Effector CD8-positive, alpha-beta T cell (primary cell): Measurements from ENCODE around the gene EVA1B.

Experiments
- DNase-seq: peaks from one replicate; lab custom pipeline; 2025; lab: John Stamatoyannopoulos, UW
- total RNA-seq, 4 experiments: gene quantifications; one replicate each; lab custom pipeline; 2026; lab: John Stamatoyannopoulos, UW

The EVA1B gene, protein sequence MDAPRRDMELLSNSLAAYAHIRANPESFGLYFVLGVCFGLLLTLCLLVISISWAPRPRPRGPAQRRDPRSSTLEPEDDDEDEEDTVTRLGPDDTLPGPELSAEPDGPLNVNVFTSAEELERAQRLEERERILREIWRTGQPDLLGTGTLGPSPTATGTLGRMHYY
- 2.4 to 3.8 (median 3.4) reads per million in 4 experiments for total RNA-seq

DNA sequence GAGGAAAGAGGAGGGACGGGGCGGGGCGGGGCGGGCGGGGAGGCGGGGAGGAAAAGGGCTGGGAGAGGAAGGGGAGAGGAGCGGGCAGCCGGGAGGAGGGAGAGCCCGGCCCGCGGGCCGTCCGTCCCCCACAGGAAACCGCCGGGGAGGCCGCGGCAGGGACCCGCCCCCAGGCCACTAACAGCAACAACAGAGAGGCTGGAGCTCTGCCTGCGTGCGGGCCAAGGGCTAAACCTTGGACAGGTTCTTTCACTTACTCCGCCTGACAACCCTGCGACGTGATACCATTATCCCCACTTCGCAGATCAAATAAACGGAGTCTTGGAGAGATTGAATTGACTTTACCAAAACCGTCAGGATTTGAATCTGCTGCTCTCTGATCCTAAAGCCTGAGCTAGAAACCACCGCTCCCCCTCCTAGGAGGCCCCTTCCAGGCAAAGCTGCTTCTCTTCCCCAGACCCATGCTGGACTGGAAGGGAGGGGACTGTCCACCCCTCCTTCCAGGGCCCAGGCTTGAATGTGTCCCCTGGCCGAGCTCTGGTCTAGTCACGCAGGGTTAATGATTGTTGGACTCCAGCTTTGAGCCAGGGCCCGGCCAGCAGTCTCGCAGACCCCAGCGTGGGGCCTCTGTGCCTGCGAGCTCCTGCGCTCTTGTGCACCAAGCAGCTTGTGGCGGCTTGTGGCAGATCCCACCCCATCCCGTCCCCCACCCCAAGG is at the start of gene EVA1B:
EVA1B (minus strand) TSS at position 10 of the 717 bp plus-strand sequence. CDS start 608 bp downstream, outside the sequence.
- no peak for DNase-seq

DNA sequence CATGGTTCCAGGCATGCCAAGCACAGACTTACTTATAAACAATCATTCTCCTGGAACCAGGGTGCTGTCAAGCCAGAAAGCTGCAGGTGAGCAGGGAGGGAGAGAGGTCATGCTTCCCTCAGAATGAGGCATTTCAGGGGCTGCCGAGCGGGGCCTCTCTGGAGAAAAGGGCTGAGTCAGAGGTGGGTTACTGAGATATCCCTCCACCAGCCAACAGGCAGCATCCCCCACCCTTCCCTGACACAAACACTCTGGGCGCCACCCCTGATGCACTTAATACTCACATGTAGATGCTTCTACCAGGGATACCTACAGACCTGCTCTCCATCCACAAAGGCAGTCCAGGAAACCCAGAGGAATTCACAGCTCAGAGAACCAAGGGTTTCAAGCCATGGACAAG is 49.2 kb upstream of the EVA1B start:
- DNase-seq: no peak

DNA sequence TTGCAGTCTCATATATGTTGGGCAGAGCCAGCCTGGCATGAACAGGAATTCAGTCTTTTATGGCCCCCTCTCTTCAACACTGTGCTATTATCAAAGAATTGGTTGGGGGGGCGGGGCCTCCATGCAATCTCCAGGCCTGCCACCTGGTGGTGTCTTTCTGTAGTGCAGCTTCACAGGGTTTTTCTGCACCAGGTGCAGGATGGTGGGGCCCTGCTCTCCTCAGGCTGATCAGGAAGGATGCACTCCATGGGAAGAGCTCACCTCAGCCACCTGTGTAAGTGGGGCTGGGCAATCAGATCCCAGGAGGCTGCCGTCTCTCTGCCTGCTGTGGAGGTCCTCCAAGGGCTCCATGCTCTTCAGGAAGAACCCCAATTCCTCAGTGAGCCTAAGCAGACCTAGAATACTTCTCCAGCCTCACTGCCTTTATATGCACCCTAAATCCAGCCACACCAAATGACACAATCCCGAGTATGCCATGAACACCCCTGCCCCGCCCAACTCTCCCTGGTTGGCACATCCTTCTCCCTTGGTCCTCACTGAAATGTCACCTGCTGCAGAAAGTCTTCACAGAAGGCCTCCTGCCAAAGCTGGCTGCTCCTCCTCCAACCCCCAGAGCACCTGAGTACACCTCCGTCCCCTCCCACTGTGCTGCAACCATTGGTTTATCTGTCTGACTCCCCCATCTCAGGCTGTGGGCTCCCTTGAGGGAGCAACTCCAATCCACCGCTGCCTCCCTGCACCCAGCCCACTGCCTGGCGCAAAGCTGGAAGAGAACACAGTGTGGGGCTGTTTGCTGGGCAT is 45.8 kb upstream of the EVA1B start:
- DNase-seq: peak; percentile 81

DNA sequence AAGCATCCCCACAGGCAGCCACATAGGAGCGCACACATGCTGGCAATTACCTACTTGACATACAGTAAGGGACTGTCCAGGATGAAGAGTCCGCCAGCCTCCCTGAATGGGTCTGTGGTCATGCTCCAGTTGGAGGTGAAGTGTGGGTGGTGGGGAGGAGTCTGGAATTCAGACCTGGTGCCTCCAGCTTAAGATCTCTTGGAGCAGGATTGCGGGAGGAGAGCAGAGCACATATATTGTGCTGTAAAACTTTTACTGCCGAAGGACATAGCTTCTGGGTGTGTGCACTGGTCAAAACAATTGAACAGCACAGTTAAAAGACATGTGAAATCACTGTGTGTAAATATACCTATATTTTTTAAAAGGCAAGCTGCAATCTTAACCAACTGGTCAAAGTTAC is 44.4 kb upstream of the EVA1B start:
- DNase-seq: no peak

DNA sequence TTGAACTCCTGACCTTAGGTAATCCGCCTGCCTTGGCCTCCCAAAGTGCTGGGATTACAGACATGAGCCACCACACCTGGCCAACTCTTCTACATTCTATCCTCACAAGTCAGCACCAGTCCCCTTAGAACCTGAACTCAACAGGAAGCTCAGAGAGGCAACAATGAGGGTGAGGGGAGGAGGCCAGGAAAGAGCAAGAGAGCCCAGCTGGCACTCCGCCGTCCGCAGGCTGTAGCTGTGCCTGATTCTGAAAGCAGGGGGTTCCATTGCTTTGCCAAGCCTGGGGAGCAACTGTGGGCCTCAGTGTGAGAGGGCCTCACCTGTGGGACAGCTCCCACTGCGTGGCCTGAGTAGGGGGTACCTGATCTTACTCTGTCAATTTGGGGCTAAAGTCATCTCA is 43.6 kb upstream of the EVA1B start:
- no peak for DNase-seq

DNA sequence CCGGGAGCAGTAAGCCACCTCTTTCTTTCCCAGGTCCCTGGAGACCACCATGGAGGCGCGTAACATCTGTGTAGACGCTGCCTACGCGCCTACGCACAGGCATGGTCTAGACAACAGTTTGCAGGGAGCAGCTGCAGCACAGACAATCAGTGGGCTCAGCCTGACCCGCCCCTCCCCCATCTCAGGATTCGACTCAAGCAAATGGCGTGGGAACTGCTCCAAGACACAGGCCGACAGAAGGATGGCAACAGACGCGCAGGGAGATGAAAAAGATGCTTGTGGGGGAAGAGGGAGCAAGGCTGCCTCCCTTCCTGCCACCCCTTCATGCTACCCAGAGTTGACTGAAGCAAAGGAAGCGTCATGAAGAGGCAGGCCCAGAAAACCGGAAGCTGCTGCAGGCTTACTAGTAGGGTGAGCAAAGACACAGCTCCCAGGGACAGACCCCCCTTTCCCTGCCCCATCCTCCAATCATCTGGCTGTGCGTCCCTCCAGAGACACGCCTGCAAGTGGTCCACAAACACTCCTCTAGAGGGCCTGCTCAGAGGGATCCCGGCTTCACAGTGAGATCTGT is 42.7 kb upstream of the EVA1B start:
- peak; percentile 64 for DNase-seq

DNA sequence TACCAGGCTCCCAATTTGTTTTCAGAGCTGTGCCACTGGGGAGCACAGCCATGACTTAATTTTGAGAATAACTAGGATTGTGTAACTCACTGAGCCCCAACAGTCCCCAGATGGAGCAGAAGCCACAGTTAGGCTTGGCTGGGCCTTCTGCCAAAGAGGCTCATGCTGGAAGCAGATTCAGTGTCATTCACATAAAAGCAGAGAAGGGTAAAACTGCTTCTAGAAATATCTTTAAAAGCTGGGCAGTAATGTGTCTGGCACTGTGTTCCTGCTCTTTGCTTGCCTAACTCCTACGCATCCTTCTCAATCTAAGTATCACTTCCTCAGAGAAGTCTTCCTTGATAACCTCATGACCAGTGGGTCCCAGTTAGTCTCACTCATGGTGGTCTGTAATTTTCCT is 41.9 kb upstream of the EVA1B start:
- no peak for DNase-seq

DNA sequence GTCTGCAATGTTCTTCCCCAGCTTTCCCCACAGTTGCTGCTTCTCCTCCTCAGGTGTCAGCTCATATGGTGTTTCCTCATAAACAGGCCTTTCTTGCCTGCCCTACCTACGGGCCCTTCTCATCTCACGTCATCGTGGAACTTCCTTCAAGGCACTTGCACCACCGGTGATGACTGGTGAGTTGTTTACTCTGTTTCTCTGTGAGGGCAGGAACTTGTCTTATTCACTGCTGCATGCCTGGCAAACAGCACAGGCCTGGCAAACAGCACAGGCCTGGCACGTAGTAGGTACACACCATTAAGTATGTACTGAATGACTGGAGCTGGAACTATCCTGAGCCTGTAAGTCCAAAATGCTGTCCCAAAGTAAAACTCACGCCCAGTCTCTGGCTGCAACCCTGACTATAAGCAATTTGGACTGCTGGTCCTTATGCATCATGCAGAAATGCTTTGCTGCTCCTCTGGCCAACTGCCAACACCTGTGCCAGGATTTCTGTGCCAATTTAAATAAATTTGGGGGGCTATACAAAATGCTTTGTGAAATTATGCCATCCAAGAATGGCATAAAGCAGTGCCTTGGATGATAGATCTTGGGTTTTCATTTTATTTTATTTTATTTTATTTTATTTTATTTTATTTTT is 36.6 kb upstream of the EVA1B start:
- no peak for DNase-seq

DNA sequence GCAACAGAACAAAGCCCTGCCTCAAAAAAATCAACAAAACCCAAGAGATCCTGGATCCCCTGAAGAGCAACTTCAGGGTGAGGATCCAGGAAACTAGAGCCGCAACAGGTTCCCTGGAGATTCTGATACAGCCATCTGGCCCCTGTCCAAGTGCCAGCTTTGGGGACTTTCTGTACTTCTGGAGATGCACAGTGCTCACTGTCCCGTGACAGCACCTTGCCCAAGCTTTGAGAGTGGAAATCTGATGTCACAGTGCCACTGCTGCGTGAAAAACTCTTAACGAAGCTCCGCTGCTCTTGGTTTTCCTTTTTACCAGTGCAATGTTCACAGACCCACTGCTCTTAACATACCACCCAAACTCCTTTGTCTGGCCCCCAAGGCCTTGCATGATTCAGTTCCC is 35.9 kb upstream of the EVA1B start:
- no peak for DNase-seq

DNA sequence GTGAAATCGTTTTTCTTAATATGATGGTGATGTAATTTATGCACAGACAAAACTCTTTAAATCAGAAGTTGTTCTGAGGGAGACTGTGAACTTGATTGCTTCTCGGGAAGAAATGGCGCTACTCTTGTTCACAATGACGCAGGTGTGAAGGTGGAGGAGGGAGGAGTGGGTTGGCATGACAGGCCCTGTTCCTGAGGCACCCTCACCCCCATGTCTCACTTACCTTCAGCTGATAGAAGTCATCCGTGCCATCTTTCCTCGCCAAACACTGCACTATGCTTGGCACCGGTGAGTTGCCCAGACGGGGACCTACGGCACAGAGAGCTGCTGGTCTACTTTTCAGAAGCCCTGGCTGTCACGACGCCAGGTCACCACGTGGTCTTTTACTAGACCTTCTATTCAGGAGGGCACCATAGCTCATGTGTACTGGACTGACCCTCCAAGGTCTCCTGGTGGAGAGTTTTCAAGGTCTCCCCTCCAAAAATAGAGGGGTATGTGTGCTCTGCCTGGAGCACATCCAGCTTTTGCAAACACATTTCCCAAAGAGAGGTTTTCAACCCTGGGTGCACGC is 35.2 kb upstream of the EVA1B start:
- no peak for DNase-seq

DNA sequence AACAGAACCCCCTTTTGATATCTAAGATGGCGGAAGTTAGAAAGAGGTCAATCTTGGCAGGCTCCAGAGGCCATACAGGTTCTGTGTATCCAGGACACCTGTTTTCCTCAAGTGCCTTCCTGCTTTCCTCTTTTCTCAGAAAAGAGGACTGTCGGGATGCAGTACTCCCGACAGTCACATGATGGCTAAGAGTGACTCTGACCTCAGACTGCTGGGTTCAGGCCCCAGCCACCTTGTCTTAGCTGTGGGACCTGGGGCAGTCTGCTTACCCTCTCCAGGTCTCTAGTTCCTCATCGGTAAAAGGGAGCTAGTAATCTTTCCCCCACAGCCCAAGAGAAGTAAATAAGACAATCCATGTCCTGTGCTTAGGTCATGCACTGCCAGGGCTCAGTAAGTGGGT is 32.4 kb upstream of the EVA1B start:
- no peak for DNase-seq

DNA sequence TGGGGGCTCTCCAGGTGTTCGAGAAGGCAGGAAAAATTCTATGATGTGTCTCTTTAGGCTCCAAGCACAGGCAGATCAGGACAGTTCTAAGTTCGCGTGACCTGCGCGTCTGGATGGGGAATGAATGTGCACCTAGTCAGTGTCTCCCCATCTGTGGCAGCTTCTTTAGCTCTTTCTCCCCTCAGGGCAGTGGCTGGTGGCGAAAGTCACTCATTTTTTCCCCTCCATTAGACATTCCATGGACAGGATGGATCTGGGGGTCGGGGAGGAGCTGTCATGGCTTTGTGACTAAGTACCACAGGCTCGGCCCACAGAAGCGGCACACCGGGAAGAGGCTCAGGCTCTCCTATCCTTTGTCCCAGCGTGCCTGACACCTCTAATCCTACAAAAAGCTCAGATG is 31.0 kb upstream of the EVA1B start:
- DNase-seq: no peak

DNA sequence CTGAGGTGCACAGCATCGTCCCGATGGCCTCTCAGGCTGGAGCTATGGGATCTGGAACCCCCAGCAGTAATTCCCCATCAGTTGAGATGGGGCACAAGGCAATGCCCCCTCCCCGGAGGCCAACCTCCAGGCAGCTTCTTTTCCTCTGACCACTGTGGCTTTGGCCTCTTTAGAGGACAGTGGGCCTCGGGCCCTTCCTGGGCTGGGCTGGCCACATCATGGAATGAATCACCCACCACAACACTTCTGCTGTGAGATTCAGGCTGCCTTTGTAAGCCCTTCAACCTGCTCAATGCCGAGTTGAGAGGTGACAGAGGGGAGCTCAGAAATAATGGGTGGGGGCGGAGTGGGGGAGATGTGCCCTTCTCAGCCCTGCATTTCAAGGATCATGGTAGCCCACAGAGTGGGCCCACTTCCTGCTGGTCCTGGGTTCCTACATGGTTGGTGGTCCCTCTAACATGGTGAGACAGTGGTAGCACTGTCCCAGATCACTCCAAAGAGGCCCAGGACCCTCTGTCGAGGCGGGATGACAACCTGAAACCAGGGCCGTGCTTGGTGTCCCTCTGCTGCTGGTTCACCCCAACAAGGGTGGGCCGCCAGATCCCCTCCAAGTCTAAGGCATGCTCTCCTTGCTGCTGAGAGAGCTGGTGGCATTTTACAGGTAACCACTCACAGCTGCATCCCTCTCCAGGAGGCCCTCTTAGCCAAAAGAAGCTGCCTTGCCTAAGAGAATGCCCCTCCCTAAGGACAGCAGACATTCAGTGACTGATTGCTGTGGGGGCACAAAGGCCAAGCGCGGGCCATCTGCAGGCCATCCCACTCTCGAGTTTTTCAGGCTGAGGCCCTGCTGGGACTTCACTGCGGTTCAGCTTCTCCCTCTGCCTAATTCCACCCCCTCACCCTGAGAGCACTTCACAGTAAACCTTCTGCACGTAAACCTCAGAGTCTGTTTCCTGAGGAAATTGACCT is 29.7 kb upstream of the EVA1B start:
- DNase-seq: no peak

DNA sequence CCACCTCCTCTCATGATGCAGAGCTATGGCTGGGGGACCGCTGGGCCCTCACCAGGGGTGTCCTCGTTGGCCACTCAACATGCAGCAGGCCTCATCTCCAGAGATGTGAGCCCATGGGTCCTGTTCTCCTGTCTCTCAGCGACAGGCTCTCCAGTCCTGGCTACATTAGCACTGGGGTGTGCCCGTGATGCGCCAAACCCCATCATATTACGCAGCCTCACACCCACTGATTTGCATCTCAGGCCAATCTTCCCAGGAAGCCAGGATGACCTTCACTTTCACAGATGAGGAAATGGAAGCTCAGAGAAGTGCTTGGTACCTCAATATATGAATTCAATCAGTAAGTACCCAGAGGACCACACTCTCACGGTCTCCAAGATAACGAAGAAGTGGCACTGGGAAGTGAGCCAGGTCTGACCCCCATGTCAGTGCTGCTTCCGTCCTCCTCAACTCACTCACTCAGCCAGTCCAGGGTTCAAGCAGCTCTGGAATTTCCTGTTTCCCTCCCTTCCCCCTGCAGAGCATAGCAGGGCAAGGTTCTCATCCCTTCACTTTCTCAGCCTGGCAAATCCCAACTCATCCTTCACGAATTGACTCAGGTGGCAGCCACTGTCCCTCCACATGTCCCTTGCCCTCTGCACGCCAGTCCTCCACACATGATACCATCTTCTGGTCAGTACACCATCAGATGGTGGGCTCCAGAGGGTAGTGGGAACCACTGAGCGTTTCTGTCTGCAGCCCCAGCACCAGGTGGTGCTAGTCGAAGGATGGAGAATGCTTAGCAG is 28.9 kb upstream of the EVA1B start:
- no peak for DNase-seq

DNA sequence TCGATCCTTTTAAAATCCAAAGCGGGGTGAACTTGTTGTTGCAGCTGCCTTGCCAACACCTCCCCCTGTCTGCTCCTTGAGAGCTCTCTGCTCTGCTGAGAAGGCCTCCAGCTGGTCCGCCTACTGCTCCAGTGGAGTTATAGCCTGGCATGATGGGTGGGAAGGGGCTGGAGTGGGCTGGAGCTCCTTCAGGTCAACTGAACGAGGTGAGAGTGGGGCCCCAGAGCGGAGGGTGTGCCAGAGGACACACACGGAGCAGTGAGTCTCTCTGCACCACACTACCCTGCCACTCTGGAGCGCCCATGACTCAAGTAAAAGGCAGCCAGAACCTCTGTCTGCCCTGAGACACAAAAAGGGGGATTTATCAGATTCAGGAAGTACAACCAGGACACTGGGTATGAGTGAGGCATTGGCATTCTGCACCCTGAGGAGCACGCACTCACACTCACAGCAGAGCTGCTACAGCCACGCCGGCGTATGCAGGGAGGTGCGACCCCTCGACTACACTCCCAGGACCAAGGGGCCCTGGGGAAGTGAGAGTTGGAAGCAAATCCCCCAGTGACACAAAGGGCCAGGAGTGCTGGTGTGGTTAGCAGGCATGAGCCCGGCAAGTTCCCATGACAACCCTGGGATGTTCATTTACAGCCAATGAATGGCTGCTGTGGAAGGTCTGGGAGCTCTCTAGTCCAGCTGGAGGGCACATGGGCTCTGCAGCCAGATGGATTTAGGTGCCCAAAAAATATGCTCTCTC is 28.0 kb upstream of the EVA1B start:
- no peak for DNase-seq

DNA sequence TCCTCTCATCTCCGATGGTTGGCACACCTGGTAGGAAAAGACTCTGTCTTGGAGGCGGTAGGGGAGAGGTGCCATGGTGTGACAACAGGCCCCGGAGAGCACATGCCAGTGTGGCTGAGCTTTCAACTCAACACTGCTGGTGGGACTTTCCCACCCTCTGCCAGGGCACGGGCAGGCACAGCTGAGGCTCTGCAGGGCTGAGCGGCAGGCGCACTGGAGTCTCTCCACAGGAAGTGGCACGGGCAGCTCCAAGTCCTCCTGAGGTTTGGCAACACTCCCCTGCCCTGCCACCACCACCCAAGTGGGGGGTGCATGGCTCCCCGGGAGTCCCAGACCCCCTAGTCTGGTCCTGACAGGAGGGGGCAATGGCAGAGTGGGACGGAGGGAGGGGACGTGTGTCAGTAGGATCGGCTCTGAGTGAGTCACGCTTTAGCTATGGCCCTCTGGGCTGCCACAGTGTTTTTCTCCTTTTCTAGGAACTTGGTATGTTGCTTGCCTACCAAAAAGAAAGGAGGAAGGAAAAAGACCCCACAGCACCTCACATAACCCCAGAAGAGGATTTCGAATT is 27.3 kb upstream of the EVA1B start:
- DNase-seq: no peak

DNA sequence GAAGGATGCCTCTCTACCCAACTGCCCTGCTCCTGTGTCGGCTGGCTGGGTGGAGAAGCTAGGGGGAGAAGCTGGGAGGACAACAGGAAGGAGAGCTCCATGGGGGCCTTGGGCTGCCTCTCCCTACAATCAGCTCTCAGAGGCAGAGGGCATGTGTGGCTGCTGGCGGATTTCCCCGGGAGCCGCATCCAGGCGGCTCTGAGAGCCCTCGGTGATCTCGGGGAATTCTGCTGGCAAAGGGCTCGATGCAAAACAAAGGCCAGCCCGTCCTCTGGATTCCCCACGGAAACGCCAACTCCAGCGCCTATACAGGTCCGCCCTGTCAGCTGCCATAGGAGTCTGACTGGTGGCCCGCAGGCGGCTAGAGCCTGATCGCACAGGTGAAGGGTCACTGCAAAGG is 26.4 kb upstream of the EVA1B start:
- no peak for DNase-seq

DNA sequence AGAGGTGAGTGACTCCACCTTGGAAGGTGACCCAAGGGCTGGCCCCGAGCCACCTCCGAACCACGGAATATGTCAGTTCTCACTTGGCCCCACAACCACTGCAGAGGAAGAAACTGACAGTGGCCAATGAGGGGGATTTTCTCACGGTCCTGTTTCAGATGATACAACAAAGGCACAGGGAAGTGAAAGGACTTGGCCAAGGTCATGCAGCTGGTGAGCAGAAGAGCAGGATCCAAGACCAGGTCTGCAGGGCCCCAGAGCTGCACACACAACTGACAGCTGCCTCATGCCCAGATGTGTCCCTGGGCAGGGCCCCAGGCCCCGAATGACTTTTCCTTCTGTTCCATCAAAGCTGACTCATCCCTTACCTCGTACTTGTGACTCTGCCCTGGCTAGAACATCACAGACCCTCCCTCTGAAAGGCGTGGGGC is 25.8 kb upstream of the EVA1B start:
- DNase-seq: no peak
